Astrocyte (in vitro differentiated cells and primary cell): Measurements from ENCODE around the gene GATA2. TPM values are rescaled to one million over a fixed set of nuclear protein-coding genes. Genes with fewer than 3 reads are reported as not detected.

Source experiments
- DNase-seq: peaks from one replicate; pipeline ENCODE4 v3.0.0-alpha.2; 2010; ENCODE audit warnings: low read depth
- FAIRE-seq: peaks from 2 replicates; lab custom pipeline; 2011; peaks lifted over from hg19 to GRCh38; lab: Jason Lieb, UNC
- H2AFZ ChIP-seq: 2 replicates; pipeline ENCODE4 v1.6.0; 2012; ENCODE audit warnings: low read depth, low read length, inconsistent platforms
- H3K27ac ChIP-seq: 2 replicates; pipeline ENCODE4 v1.5.1; 2011; ENCODE audit warnings: low read depth, low read length, inconsistent platforms
- H3K27me3 ChIP-seq: 2 replicates; pipeline ENCODE4 v1.6.0; 2011; ENCODE audit warnings: low read length, inconsistent platforms; ENCODE audit not compliant: insufficient read depth
- H3K36me3 ChIP-seq: 2 replicates; pipeline ENCODE4 v1.5.1; 2011; ENCODE audit warnings: low read length, inconsistent platforms; ENCODE audit not compliant: insufficient read depth
- H3K4me1 ChIP-seq: 2 replicates; pipeline ENCODE4 v1.5.1; 2011; ENCODE audit warnings: low read length, inconsistent platforms; ENCODE audit not compliant: insufficient read depth
- H3K4me2 ChIP-seq: 2 replicates; pipeline ENCODE4 v1.6.0; 2012; ENCODE audit warnings: low read length, inconsistent platforms
- H3K4me3 ChIP-seq: 2 replicates; pipeline ENCODE4 v1.5.1; 2011; ENCODE audit warnings: low read depth, mild to moderate bottlenecking, low read length, inconsistent platforms; ENCODE audit not compliant: insufficient read depth
- H3K79me2 ChIP-seq: 2 replicates; pipeline ENCODE4 v1.6.0; 2012; ENCODE audit warnings: mild to moderate bottlenecking, low read length, inconsistent platforms; ENCODE audit not compliant: insufficient read depth
- H3K9ac ChIP-seq: 2 replicates; pipeline ENCODE4 v1.6.0; 2012; ENCODE audit warnings: mild to moderate bottlenecking, low read length, inconsistent platforms
- H3K9me3 ChIP-seq: 2 replicates; pipeline ENCODE4 v1.5.1; 2012; ENCODE audit warnings: low read depth, mild to moderate bottlenecking, low read length, inconsistent platforms; ENCODE audit not compliant: insufficient read depth
- H4K20me1 ChIP-seq: 2 replicates; pipeline ENCODE4 v1.6.0; 2012; ENCODE audit warnings: low read length, inconsistent platforms; ENCODE audit not compliant: insufficient read depth
- H3K27ac Mint-ChIP-seq: one replicate; pipeline ENCODE4 v1.8.0; 2021; ENCODE audit warnings: mild to moderate bottlenecking, mixed read lengths; ENCODE audit not compliant: unreplicated experiment
- H3K27me3 Mint-ChIP-seq: one replicate; pipeline ENCODE4 v1.8.0; 2021; ENCODE audit warnings: low read depth, mixed read lengths; ENCODE audit not compliant: unreplicated experiment
- H3K36me3 Mint-ChIP-seq: one replicate; pipeline ENCODE4 v1.8.0; 2021; ENCODE audit warnings: low read depth, mixed read lengths; ENCODE audit not compliant: unreplicated experiment
- H3K4me1 Mint-ChIP-seq: one replicate; pipeline ENCODE4 v1.8.0; 2021; ENCODE audit warnings: low read depth, mixed read lengths; ENCODE audit not compliant: unreplicated experiment
- H3K4me3 Mint-ChIP-seq: one replicate; pipeline ENCODE4 v1.8.0; 2021; ENCODE audit warnings: mild to moderate bottlenecking, moderate library complexity, mixed read lengths; ENCODE audit not compliant: unreplicated experiment
- H3K9me3 Mint-ChIP-seq: one replicate; pipeline ENCODE4 v1.8.0; 2021; ENCODE audit warnings: mild to moderate bottlenecking, mixed read lengths; ENCODE audit not compliant: unreplicated experiment
- CTCF ChIP-seq: IDR thresholded peaks from 2 replicates; pipeline ENCODE4 v1.5.1; 2011; ENCODE audit warnings: low read depth, mild to moderate bottlenecking, inconsistent platforms, low read length, moderate library complexity; ENCODE audit not compliant: insufficient read depth
- EZH2 ChIP-seq: IDR thresholded peaks from 2 replicates; pipeline ENCODE4 v1.6.1; 2012; ENCODE audit warnings: mild to moderate bottlenecking, low read length, inconsistent platforms; ENCODE audit not compliant: insufficient read depth
- total RNA-seq: library from RNA; stranded (reverse); gene quantifications from 2 replicates; pipeline ENCODE4 v1.2.1, GENCODE V29; 2021

GATA2 gene
- total RNA-seq, 1 donor from 2014 or later, result 1.7 TPM

- no peak overlapping the region for H3K4me3 Mint-ChIP-seq
- Histone ChIP-seq H3K4me2 (no peak overlapping the region), H3K9me3 (no peaks in the 10 kb centered on the region), H3K4me3 (no peak overlapping the region), H3K9ac (no peak overlapping the region), H3K79me2 (no peaks in the 10 kb centered on the region), H3K36me3 (no peaks in the 10 kb centered on the region), H2AFZ (no peak overlapping the region), H3K27me3 (peaks cover 33% of the 10 kb centered on the region), H4K20me1 (no peaks in the 10 kb centered on the region), H3K4me1 (no peaks in the 10 kb centered on the region), H3K27ac (no peak overlapping the region)
- H3K27ac Mint-ChIP-seq, result no peak overlapping the region
- FAIRE-seq, result no peak
- no peaks in the 10 kb centered on the region for H3K4me1 Mint-ChIP-seq
- TF ChIP-seq CTCF (no peak), EZH2 (no peak)
- peaks cover 3% of the 10 kb centered on the region for H3K36me3 Mint-ChIP-seq
- DNase-seq, result no peak
- H3K27me3 Mint-ChIP-seq, result peaks cover 79% of the 10 kb centered on the region
- peaks cover 3% of the 10 kb centered on the region for H3K9me3 Mint-ChIP-seq
These were observed 34.1 kb downstream of the GATA2 start for GRCh38 chr3:128458746-128459460.

- H3K4me2 ChIP-seq, result no peak overlapping the region
- H3K27me3 Mint-ChIP-seq, result peaks cover 80% of the 10 kb centered on the region
- no peak overlapping the region for H3K9ac ChIP-seq
- peaks cover 3% of the 10 kb centered on the region for H3K9me3 Mint-ChIP-seq
- FAIRE-seq, result no peak
- no peaks in the 10 kb centered on the region for H3K4me1 ChIP-seq
- no peaks in the 10 kb centered on the region for H3K79me2 ChIP-seq
- no peak overlapping the region for H3K4me3 Mint-ChIP-seq
- H3K9me3 ChIP-seq, result no peaks in the 10 kb centered on the region
- H3K4me1 Mint-ChIP-seq, result no peaks in the 10 kb centered on the region
- DNase-seq, result no peak
- no peaks in the 10 kb centered on the region for H4K20me1 ChIP-seq
- TF ChIP-seq EZH2 (no peak), CTCF (no peak)
- no peak overlapping the region for H2AFZ ChIP-seq
- H3K27ac Mint-ChIP-seq, result no peak overlapping the region
- H3K36me3 Mint-ChIP-seq, result peaks cover 3% of the 10 kb centered on the region
- H3K27me3 ChIP-seq, result peaks cover 34% of the 10 kb centered on the region
- H3K27ac ChIP-seq, result no peak overlapping the region
- no peaks in the 10 kb centered on the region for H3K36me3 ChIP-seq
- H3K4me3 ChIP-seq, result no peak overlapping the region
These were observed 35.1 kb downstream of the GATA2 start for GRCh38 chr3:128457937-128458336.
